Mucosa of descending colon (tissue), 3 donors: ENCODE measurements around the gene TMEM89. TPM values are rescaled to one million over a fixed set of nuclear protein-coding genes. Genes with fewer than 3 reads are reported as not detected.

Experiments used
- ATAC-seq: fragments of 200-7000 bp; cut with Tn5 transposase; one replicate; pipeline ENCODE4 v1.9.1; 2020; ENCODE audit warnings: mild to moderate bottlenecking, moderate library complexity
- DNase-seq, 3 donors: peaks; one replicate each; pipeline ENCODE4 v3.0.0-alpha.2; 2020
- H3K36me3 ChIP-seq: fragments of 200-600 bp; one replicate; pipeline ENCODE4 v1.8.0; 2021; ENCODE audit warnings: low read depth, mild to moderate bottlenecking
- H3K4me1 ChIP-seq: fragments of 200-600 bp; one replicate; pipeline ENCODE4 v1.8.0; 2021; ENCODE audit warnings: low read depth, mild to moderate bottlenecking
- H3K4me3 ChIP-seq: fragments of 200-600 bp; one replicate; pipeline ENCODE4 v1.8.0; 2021; ENCODE audit warnings: mild to moderate bottlenecking
- H3K9me3 ChIP-seq: fragments of 200-600 bp; one replicate; pipeline ENCODE4 v1.8.0; 2021; ENCODE audit warnings: mild to moderate bottlenecking
- intact Hi-C, 2 donors: fragments of 100-400 bp; cut with DNase I in 1 of 2; cut with micrococcal nuclease in 1 of 2; formaldehyde crosslinking; loops; one replicate each; pipeline versions ENCODE4 v1.11.0 to v1.11.1; 2022; cut with DNase I, micrococcal nuclease
- microRNA-seq: library from miRNA; unstranded; fragments of <30 nt; microRNA quantifications from one replicate; pipeline ENCODE4, GENCODE V29; 2019
- total RNA-seq, 3 donors: library from RNA; stranded (reverse); fragmentation: NEBNext Ultra II Directional in 2 of 3; extraction: Animal tissue kit (Norgen Biotek cat#: 25700) in 2 of 3; gene quantifications; one replicate each; pipeline versions ENCODE4 v1.2.1 to v1.2.4, GENCODE V29; 2021 to 2023
- TF ChIP-seq, protein P1 (sequence below): fragments of 200-600 bp; IDR thresholded peaks from one replicate; pipeline ENCODE4 v1.8.0; 2022; ENCODE audit warnings: antibody characterized with exemption, mild to moderate bottlenecking
- donor health status: DM: no; HTN: no; CAD: no; lungs with moderate emphysema.
- donor health status: DM: no; HTN: no; CAD: no.
- donor health status: DM: no; HTN: yes; CAD: no.

TMEM89 gene
- total RNA-seq, 3 donors from 2014 or later: 0.65 to 1.1 TPM; not detected in 1

- Histone ChIP-seq H3K4me3 (no peak overlapping the region), H3K9me3 (no peaks in the 10 kb centered on the region), H3K36me3 (no peaks in the 10 kb centered on the region), H3K4me1 (no peaks in the 10 kb centered on the region)
- intact Hi-C loops: no loop called here
- TF ChIP-seq, protein P1, sequence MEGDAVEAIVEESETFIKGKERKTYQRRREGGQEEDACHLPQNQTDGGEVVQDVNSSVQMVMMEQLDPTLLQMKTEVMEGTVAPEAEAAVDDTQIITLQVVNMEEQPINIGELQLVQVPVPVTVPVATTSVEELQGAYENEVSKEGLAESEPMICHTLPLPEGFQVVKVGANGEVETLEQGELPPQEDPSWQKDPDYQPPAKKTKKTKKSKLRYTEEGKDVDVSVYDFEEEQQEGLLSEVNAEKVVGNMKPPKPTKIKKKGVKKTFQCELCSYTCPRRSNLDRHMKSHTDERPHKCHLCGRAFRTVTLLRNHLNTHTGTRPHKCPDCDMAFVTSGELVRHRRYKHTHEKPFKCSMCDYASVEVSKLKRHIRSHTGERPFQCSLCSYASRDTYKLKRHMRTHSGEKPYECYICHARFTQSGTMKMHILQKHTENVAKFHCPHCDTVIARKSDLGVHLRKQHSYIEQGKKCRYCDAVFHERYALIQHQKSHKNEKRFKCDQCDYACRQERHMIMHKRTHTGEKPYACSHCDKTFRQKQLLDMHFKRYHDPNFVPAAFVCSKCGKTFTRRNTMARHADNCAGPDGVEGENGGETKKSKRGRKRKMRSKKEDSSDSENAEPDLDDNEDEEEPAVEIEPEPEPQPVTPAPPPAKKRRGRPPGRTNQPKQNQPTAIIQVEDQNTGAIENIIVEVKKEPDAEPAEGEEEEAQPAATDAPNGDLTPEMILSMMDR: no peak
- ATAC-seq (no peak), DNase-seq (no peak)
Observed at GRCh38 chr3:48571938-48572337, 49.6 kb downstream of the TMEM89 start.

Small RNA genes within 50 kb of the gene (microRNA-seq; reads per million reads assigned to microRNA genes)
- not detected for gene MIR4793
- gene MIR711: not detected

Other genes with a start within 250 kb of the TMEM89 start
- not detected for gene FBXW12, start 249.6 kb downstream of the TMEM89 start, total RNA-seq
- 100 to 1,000 TPM in 2 of 3 donors, 10 to 100 TPM in 1; 98.1 to 136 (median 127) TPM for gene PLXNB1, start 191.7 kb downstream of the TMEM89 start, total RNA-seq
- gene CCDC51, start 181.7 kb downstream of the TMEM89 start, total RNA-seq: 10 to 100 TPM; 13.0 to 15.3 (median 14.8) TPM
- 100 to 1,000 TPM; 130 to 193 (median 153) TPM for gene TMA7, start 181.5 kb downstream of the TMEM89 start, total RNA-seq
- gene ATRIP, start 175.0 kb downstream of the TMEM89 start, total RNA-seq: 1 to 10 TPM; 4.5 to 7.2 (median 6.2) TPM
- gene SHISA5, start 117.6 kb downstream of the TMEM89 start, total RNA-seq: 100 to 1,000 TPM; 106 to 120 (median 115) TPM
- gene PFKFB4, start 65.0 kb downstream of the TMEM89 start, total RNA-seq: 10 to 100 TPM in 2 of 3 donors, 1 to 10 TPM in 1; 4.4 to 14.2 (median 10.8) TPM
- gene UCN2, start 58.0 kb downstream of the TMEM89 start, total RNA-seq: under 1 TPM in 1 of 3 donors, not detected in 2; 0.19 TPM
- 1 to 10 TPM; 2.8 to 6.8 (median 3.9) TPM for gene COL7A1, start 26.4 kb downstream of the TMEM89 start, total RNA-seq
- gene UQCRC1, start 12.1 kb downstream of the TMEM89 start, total RNA-seq: 100 to 1,000 TPM; 384 to 562 (median 554) TPM
- gene SLC26A6, start 13.7 kb upstream of the TMEM89 start, total RNA-seq: 100 to 1,000 TPM in 2 of 3 donors, 10 to 100 TPM in 1; 78.6 to 161 (median 104) TPM
- gene CELSR3, start 41.1 kb upstream of the TMEM89 start, total RNA-seq: 1 to 10 TPM; 1.1 to 2.7 (median 2.3) TPM
- gene NCKIPSD, start 64.1 kb upstream of the TMEM89 start, total RNA-seq: 10 to 100 TPM; 21.7 to 27.3 (median 23.7) TPM
- gene IP6K2, start 95.5 kb upstream of the TMEM89 start, total RNA-seq: 100 to 1,000 TPM in 2 of 3 donors, 10 to 100 TPM in 1; 99.3 to 199 (median 137) TPM
- 10 to 100 TPM; 53.3 to 76.3 (median 55.6) TPM for gene PRKAR2A, start 226.1 kb upstream of the TMEM89 start, total RNA-seq